Prostate gland (tissue), 2 donors: Measurements from ENCODE around the gene SARNP.

Source experiments
- POLR2A ChIP-seq: fragments of 450-650 bp; IDR thresholded peaks from one replicate; pipeline ENCODE4 v1.6.1; 2016; ENCODE audit warnings: antibody characterized with exemption, mild to moderate bottlenecking
- POLR2AphosphoS5 ChIP-seq: sonication (generic); formaldehyde crosslinking; IDR thresholded peaks from one replicate; pipeline ENCODE4 v1.6.1; 2017; ENCODE audit warnings: antibody characterized with exemption
- TF ChIP-seq, protein P1 (sequence below), 4 experiments: fragments of 200-600 bp in 2 of 4; fragments of 450-650 bp in 2 of 4; sonication (generic) in 2 of 4; IDR thresholded peaks; 1 replicate in 3 of 4; 2 replicates in 1 of 4; pipeline ENCODE4 v1.5.1; 2016 to 2019; ENCODE audit warnings: antibody characterized with exemption in 4 of 4, mild to moderate bottlenecking in 2 of 4, moderate library complexity in 2 of 4

DNA sequence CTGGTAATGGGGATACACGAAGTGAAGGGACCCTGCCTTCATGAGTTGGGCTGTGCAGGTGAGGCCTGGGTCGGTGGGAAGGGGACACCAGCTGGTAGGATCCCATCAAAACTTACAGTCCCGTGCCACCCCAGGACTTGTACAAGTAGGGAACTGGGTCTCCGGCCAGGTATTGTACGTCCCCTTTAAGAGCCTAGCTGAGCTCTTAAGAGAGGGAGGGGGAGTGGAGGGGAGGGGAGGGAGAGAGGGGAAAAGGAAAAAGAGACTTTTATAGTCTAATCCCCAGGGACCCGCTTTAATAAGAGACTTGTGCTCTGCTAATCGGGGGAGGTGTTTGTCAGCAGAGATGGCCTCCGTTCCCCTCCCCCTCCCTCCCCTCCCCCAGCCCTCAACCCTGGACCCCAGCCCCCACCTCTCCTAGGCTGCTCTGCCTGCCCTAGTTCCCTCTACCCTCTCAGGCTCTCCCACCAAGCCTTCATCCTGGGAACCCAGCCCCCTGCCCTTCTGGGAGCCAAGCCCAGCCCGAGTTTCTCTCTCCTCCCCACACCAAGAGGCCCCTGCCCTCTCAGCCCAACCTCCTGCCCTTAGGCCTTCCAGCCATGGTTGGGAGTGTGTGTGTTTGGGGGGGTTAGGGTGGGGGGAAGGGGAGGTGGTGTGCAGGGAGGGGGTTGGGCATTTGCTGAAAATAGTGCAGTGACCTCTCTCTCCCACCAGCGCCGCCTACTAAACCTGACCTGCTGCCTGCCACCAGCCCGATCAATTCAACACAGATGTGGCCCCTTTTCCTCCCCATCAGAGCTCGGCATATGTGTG is 72.0 kb downstream of the SARNP start:
- TF ChIP-seq, protein P1, sequence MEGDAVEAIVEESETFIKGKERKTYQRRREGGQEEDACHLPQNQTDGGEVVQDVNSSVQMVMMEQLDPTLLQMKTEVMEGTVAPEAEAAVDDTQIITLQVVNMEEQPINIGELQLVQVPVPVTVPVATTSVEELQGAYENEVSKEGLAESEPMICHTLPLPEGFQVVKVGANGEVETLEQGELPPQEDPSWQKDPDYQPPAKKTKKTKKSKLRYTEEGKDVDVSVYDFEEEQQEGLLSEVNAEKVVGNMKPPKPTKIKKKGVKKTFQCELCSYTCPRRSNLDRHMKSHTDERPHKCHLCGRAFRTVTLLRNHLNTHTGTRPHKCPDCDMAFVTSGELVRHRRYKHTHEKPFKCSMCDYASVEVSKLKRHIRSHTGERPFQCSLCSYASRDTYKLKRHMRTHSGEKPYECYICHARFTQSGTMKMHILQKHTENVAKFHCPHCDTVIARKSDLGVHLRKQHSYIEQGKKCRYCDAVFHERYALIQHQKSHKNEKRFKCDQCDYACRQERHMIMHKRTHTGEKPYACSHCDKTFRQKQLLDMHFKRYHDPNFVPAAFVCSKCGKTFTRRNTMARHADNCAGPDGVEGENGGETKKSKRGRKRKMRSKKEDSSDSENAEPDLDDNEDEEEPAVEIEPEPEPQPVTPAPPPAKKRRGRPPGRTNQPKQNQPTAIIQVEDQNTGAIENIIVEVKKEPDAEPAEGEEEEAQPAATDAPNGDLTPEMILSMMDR (IDR thresholded peaks at IDR 0.05) = no peak
- TF ChIP-seq POLR2A (no peak), POLR2AphosphoS5 (no peak)
